ENCODE data around the gene FAM131A. TPM values are rescaled to one million over a fixed set of nuclear protein-coding genes. Genes with fewer than 3 reads are reported as not detected.
A peak's percentile ranks its signal among the peaks of the same experiment; 100 is the strongest.

FAM131A gene
- total and polyA plus RNA-seq, 9 of the 15 experiments (the other 6 are each of a cell fraction or from before 2014, with no cell fraction given) = 0.48 to 11.1 (median 4.3) TPM

DNA sequence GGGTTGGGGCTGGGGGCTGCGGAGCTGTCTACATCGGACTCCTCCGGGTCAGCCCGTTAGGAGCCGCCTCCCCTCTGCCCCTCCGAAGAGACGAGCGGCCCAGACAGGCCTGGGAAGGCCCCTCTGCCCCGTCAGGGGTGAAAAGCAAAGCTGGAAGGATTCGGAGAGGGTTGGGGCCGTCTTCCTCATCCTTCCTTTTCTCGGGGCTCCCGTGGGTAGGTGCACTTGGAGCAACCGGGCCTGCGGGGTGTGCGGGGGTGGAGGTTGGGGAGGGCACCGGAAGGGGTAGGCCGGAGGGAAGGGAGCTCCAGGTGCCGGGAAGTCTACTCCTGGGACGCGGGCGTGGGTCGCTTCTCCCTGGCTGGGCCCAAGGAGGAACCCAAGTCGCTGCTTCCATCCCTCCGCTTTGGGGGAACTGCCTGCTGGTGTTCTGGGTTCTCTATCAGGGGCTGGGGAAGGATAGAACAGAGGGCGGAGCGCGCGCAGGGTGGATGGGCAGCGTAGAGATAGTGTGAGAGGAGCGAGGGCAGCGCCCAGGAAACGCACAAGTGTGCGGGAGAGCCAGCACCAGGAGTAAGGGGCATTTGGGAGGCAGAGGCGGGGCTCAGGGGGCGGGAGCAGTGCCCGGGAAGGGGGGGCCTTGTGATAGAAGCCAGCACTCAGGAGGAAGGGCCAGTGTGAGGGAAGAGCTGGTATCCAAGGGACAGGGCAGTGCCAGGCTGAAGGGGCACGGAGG is 24.7 kb downstream of the FAM131A start (continued):
- TF ChIP-seq, protein P1, sequence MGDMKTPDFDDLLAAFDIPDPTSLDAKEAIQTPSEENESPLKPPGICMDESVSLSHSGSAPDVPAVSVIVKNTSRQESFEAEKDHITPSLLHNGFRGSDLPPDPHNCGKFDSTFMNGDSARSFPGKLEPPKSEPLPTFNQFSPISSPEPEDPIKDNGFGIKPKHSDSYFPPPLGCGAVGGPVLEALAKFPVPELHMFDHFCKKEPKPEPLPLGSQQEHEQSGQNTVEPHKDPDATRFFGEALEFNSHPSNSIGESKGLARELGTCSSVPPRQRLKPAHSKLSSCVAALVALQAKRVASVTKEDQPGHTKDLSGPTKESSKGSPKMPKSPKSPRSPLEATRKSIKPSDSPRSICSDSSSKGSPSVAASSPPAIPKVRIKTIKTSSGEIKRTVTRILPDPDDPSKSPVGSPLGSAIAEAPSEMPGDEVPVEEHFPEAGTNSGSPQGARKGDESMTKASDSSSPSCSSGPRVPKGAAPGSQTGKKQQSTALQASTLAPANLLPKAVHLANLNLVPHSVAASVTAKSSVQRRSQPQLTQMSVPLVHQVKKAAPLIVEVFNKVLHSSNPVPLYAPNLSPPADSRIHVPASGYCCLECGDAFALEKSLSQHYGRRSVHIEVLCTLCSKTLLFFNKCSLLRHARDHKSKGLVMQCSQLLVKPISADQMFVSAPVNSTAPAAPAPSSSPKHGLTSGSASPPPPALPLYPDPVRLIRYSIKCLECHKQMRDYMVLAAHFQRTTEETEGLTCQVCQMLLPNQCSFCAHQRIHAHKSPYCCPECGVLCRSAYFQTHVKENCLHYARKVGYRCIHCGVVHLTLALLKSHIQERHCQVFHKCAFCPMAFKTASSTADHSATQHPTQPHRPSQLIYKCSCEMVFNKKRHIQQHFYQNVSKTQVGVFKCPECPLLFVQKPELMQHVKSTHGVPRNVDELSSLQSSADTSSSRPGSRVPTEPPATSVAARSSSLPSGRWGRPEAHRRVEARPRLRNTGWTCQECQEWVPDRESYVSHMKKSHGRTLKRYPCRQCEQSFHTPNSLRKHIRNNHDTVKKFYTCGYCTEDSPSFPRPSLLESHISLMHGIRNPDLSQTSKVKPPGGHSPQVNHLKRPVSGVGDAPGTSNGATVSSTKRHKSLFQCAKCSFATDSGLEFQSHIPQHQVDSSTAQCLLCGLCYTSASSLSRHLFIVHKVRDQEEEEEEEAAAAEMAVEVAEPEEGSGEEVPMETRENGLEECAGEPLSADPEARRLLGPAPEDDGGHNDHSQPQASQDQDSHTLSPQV (IDR thresholded peaks at IDR 0.05) = no peak
- TF ChIP-seq MBD2 (IDR thresholded peaks at IDR 0.05; ENCODE audit: borderline replicate concordance, low read depth) (no peak), KDM5B (IDR thresholded peaks at IDR 0.05; ENCODE audit: insufficient replicate concordance, low read depth, low read length) (peak; percentile 59), PHF8 (IDR thresholded peaks at IDR 0.05; ENCODE audit: borderline replicate concordance, low read length) (peak; percentile 34), JUN (IDR thresholded peaks at IDR 0.05; ENCODE audit: borderline replicate concordance, low read depth, low read length) (no peak), JUN (CRISPR knock-in tag; IDR thresholded peaks at IDR 0.05; ENCODE audit: borderline replicate concordance) (no peak), NFXL1 (CRISPR knock-in tag; IDR thresholded peaks at IDR 0.05) (no peak), ZNF589 (CRISPR knock-in tag; IDR thresholded peaks at IDR 0.05; ENCODE audit: low read depth) (no peak), ZNF134 (CRISPR knock-in tag; conservative IDR thresholded peaks at IDR 0.05) (no peak), ZNF766 (CRISPR knock-in tag; conservative IDR thresholded peaks at IDR 0.05) (0 out of 2 replicates have a peak, but pooled peaks have one; percentile 43), EP300 (IDR thresholded peaks at IDR 0.05; ENCODE audit: low read length) (no peak), ZNF444 (CRISPR knock-in tag; IDR thresholded peaks at IDR 0.05) (no peak), GTF2F1 (IDR thresholded peaks at IDR 0.05; ENCODE audit: low read depth, low read length) (no peak)
- TF ChIP-seq, protein P2, sequence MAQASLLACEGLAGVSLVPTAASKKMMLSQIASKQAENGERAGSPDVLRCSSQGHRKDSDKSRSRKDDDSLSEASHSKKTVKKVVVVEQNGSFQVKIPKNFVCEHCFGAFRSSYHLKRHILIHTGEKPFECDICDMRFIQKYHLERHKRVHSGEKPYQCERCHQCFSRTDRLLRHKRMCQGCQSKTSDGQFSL (CRISPR knock-in tag; IDR thresholded peaks at IDR 0.05) = no peak; the same call in 1 of the 2 replicates
- TF ChIP-seq, protein P2 (tag; IDR thresholded peaks at IDR 0.05) = no peak; a peak in 1 of 4 replicates
- TF ChIP-seq, protein P3, sequence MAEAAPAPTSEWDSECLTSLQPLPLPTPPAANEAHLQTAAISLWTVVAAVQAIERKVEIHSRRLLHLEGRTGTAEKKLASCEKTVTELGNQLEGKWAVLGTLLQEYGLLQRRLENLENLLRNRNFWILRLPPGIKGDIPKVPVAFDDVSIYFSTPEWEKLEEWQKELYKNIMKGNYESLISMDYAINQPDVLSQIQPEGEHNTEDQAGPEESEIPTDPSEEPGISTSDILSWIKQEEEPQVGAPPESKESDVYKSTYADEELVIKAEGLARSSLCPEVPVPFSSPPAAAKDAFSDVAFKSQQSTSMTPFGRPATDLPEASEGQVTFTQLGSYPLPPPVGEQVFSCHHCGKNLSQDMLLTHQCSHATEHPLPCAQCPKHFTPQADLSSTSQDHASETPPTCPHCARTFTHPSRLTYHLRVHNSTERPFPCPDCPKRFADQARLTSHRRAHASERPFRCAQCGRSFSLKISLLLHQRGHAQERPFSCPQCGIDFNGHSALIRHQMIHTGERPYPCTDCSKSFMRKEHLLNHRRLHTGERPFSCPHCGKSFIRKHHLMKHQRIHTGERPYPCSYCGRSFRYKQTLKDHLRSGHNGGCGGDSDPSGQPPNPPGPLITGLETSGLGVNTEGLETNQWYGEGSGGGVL (CRISPR knock-in tag; IDR thresholded peaks at IDR 0.05) = no peak
- TF ChIP-seq, protein P4, sequence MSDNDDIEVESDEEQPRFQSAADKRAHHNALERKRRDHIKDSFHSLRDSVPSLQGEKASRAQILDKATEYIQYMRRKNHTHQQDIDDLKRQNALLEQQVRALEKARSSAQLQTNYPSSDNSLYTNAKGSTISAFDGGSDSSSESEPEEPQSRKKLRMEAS (CRISPR knock-in tag; IDR thresholded peaks at IDR 0.05) = no peak
- TF ChIP-seq, protein P5, sequence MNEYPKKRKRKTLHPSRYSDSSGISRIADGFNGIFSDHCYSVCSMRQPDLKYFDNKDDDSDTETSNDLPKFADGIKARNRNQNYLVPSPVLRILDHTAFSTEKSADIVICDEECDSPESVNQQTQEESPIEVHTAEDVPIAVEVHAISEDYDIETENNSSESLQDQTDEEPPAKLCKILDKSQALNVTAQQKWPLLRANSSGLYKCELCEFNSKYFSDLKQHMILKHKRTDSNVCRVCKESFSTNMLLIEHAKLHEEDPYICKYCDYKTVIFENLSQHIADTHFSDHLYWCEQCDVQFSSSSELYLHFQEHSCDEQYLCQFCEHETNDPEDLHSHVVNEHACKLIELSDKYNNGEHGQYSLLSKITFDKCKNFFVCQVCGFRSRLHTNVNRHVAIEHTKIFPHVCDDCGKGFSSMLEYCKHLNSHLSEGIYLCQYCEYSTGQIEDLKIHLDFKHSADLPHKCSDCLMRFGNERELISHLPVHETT (CRISPR knock-in tag; conservative IDR thresholded peaks at IDR 0.05 in 1 of 2, IDR thresholded peaks at IDR 0.05 in 1 of 2) = peak in 1 of 2 experiments; percentile 29; a peak in 1 of 4 replicates
